ENCODE measurements around the gene PYGM. TPM values are rescaled to one million over a fixed set of nuclear protein-coding genes. Genes with fewer than 3 reads are reported as not detected.

PYGM gene
- total RNA-seq, 4 donors from 2014 or later, result 881 to 2,858 (median 1,836) TPM

DNA sequence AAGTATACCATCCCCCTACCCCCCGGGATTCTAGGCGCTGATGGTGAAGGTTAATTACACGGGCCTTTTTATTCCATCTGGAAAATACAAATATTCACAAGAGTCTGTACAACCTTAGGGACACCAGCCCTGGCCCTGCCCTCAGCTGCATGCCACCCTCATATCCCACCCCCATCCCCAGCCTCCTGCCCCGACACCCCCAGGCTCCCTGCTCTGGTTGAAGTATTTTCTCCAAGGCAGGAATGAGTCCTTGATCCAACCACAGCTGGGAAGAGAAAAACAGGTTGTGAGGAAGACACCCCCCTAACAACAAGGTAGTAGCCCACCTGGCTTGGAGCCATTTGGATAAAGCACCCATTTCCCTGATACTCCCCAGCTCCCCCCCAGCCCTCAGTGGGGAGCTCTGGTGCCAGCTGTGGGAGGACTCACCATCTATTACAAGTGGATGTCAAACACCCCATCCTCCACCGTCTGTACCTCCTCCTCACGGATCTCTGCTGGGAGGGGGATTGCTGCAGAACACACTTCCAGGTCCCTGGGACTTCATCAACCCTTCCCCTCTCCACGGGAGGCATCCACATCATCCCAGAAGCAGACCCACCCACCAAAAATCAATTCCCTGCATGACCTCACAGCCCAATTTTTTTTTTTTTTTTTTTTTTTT lies 32.8 kb downstream of the PYGM start:
- DNase-seq, result no peak
- TF ChIP-seq, protein P1, sequence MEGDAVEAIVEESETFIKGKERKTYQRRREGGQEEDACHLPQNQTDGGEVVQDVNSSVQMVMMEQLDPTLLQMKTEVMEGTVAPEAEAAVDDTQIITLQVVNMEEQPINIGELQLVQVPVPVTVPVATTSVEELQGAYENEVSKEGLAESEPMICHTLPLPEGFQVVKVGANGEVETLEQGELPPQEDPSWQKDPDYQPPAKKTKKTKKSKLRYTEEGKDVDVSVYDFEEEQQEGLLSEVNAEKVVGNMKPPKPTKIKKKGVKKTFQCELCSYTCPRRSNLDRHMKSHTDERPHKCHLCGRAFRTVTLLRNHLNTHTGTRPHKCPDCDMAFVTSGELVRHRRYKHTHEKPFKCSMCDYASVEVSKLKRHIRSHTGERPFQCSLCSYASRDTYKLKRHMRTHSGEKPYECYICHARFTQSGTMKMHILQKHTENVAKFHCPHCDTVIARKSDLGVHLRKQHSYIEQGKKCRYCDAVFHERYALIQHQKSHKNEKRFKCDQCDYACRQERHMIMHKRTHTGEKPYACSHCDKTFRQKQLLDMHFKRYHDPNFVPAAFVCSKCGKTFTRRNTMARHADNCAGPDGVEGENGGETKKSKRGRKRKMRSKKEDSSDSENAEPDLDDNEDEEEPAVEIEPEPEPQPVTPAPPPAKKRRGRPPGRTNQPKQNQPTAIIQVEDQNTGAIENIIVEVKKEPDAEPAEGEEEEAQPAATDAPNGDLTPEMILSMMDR (IDR thresholded peaks at IDR 0.05 in 4 of 5, conservative IDR thresholded peaks at IDR 0.05 in 1 of 5), result no peak
- no peak for TF ChIP-seq POLR2A (IDR thresholded peaks at IDR 0.05)

DNA sequence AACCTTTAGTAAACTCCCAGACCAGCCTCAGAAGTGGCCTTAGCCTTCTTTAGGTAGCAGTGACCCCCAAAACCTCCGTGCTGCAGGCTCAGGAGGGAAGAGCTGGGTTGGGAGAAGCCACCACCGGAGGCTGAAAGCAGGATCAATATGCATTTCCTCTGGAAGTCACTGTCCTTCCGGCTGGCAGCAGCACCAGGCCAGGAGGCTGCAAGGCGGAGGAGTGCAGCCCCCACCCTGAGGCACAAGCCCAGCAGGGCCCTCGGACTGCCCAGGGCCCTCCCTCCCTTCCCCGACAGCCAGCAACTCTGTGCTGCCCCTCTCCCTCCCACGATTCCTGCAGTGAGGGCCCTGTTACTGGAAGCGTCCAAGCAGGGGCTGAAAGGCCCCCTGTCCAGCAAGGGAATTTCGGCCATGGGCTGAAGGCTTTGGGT lies 33.5 kb downstream of the PYGM start:
- peaks cover 0 to 7% of the 10 kb centered on the region in 2 donors for H3K4me1 ChIP-seq
- DNase-seq, result no peak
- no peak overlapping the region for H3K4me3 ChIP-seq
- no peak for ATAC-seq
- no peak overlapping the region for H3K27ac ChIP-seq
- intact Hi-C loops (cut with DNase I; ENCODE audit: low total_unique reads) (no loop called here), in situ Hi-C loops (cut with MboI; ENCODE audit: low sequenced_read_pairs in 4 of 4) (no loop called here)
- peaks cover 0 to 11% (median 10%) of the 10 kb centered on the region in 3 donors for H3K27me3 ChIP-seq
- no peaks in the 10 kb centered on the region for H3K9me3 ChIP-seq
- no peaks in the 10 kb centered on the region for H3K36me3 ChIP-seq
- no peak for TF ChIP-seq POLR2A (IDR thresholded peaks at IDR 0.05)
- TF ChIP-seq, protein P1 (IDR thresholded peaks at IDR 0.05 in 4 of 5, conservative IDR thresholded peaks at IDR 0.05 in 1 of 5), result no peak

More for the DNA sequence above, 32.8 kb downstream of the PYGM start:
- Histone ChIP-seq H3K36me3 (no peaks in the 10 kb centered on the region), H3K27ac (no peak overlapping the region), H3K9me3 (no peaks in the 10 kb centered on the region), H3K27me3 (peaks cover 0 to 6% (median 3%) of the 10 kb centered on the region in 3 donors), H3K4me1 (peaks cover 0 to 7% of the 10 kb centered on the region in 2 donors), H3K4me3 (no peak overlapping the region)
- no peak for ATAC-seq
- in situ Hi-C loops (cut with MboI; ENCODE audit: low sequenced_read_pairs in 4 of 4), result no loop called here
- intact Hi-C loops (cut with DNase I; ENCODE audit: low total_unique reads), result no loop called here

DNA sequence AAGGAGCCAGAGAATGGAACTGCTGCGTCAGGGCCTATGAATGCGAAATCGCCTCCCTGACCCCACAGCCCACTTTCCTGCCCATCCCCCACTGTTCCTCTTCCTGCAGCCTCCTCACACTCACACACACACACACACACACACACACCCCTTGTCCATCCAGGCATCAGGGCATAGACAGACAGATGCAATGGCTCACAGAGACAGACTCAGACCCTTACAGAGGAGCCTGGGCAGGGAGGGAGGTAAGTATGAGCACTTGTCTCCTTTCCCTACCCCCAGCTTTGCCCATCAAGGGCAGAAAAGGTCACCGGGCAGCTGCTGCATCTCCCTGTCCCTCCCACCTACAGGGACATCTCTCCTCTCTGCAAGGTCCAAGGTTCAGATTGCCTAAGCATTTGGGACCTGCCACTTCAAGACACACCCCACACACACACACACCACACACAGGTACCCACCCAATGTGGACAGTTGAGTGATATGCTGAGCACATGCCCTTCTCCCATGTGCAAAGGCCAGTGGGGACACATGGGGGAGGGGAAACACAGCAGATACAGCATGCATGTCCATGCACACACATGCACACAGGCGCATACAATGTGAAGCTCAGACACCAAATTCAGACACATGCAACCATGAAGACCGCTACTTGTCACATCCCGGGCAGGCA lies 34.8 kb downstream of the PYGM start:
- TF ChIP-seq, protein P1 (IDR thresholded peaks at IDR 0.05 in 4 of 5, conservative IDR thresholded peaks at IDR 0.05 in 1 of 5), result no peak
- no peak for TF ChIP-seq POLR2A (IDR thresholded peaks at IDR 0.05)
- no peak overlapping the region for H3K27ac ChIP-seq
- peaks cover 0 to 11% (median 10%) of the 10 kb centered on the region in 3 donors for H3K27me3 ChIP-seq
- peaks cover 0 to 7% of the 10 kb centered on the region in 2 donors for H3K4me1 ChIP-seq
- H3K4me3 ChIP-seq, result no peak overlapping the region
- ATAC-seq, result no peak
- no peaks in the 10 kb centered on the region for H3K9me3 ChIP-seq
- no peaks in the 10 kb centered on the region for H3K36me3 ChIP-seq
- no peak for DNase-seq
- intact Hi-C loops (cut with DNase I; ENCODE audit: low total_unique reads) (loop anchor here (5.0 kb wide), 1 partner anchor 278 kb away; no protein-coding TSS in a partner anchor), in situ Hi-C loops (cut with MboI; ENCODE audit: low sequenced_read_pairs in 4 of 4) (no loop called here)

DNA sequence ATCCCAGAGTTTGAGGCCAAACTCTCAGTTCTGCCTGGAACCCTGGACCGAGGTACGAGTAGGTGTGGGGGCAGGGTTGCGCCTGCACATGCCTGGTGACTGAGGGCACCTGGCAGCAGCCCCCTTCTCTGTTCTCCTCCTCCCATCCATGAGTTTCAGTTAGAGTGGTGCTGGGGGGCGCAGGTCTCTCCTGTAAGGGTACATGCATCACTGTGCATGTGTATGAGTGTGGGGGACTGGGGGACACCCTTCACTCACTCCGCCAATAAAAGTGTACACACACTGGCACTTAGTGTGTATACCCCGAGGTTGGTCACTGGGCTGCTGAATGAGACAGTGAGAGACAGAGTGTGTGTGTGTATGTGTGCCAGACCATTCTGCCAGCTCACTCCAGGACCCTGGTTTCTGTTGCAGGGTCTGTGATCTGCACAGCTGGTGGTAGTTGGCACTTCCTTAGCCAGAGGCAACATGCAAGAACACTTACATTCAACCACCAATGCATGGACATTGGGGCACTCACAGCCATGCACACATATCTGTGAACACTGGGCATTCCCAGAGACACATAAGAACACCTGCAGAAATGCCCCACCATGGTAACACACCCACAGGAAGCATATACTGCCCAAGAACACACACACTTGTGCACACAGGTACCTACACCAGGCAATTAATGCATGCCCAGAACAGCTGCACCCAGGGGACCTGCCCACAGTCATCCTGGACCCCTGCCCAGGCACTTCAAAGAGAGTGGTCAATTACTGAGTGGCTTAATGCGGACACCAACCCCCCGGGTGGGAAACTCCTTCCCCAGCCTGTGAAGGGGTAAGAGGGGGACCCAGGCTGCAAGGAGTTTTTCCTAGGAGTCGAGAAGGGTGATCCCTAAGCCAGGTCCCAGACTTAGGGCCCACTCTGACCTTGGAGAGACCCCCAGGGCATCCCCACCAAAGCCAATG lies 35.6 kb downstream of the PYGM start:
- H3K4me3 ChIP-seq, result no peak overlapping the region
- intact Hi-C loops (cut with DNase I; ENCODE audit: low total_unique reads) (loop anchor here (1.0 to 5.0 kb wide), 5 partner anchors 18 to 277 kb away; no protein-coding TSS in a partner anchor), in situ Hi-C loops (cut with MboI; ENCODE audit: low sequenced_read_pairs in 4 of 4) (no loop called here)
- H3K4me1 ChIP-seq, result peaks cover 0 to 7% of the 10 kb centered on the region in 2 donors
- no peak for TF ChIP-seq POLR2A (IDR thresholded peaks at IDR 0.05)
- TF ChIP-seq, protein P1 (IDR thresholded peaks at IDR 0.05 in 4 of 5, conservative IDR thresholded peaks at IDR 0.05 in 1 of 5), result no peak
- peaks cover 0 to 11% (median 10%) of the 10 kb centered on the region in 3 donors for H3K27me3 ChIP-seq
- H3K36me3 ChIP-seq, result no peaks in the 10 kb centered on the region
- H3K27ac ChIP-seq, result no peak overlapping the region
- ATAC-seq (no peak), DNase-seq (no peak)
- H3K9me3 ChIP-seq, result no peaks in the 10 kb centered on the region

Measured in gastrocnemius medialis (tissue), 4 donors.